GM12875 (cell line): ENCODE data around the gene JHY.
A peak's percentile ranks its signal among the peaks of the same experiment; 100 is the strongest.

ENCODE experiments used
- H3K4me3 ChIP-seq: one replicate; pipeline ENCODE4 v1.5.1; 2011; ENCODE audit warnings: low read depth, low read length, control low read depth
- TF ChIP-seq, protein P1 (sequence below): IDR thresholded peaks from 2 replicates; pipeline ENCODE4 v1.5.1; 2011; ENCODE audit warnings: low read depth, mild to moderate bottlenecking, control low read depth, inconsistent platforms, low read length, moderate library complexity, borderline replicate concordance; ENCODE audit not compliant: insufficient read depth

The JHY gene

DNA sequence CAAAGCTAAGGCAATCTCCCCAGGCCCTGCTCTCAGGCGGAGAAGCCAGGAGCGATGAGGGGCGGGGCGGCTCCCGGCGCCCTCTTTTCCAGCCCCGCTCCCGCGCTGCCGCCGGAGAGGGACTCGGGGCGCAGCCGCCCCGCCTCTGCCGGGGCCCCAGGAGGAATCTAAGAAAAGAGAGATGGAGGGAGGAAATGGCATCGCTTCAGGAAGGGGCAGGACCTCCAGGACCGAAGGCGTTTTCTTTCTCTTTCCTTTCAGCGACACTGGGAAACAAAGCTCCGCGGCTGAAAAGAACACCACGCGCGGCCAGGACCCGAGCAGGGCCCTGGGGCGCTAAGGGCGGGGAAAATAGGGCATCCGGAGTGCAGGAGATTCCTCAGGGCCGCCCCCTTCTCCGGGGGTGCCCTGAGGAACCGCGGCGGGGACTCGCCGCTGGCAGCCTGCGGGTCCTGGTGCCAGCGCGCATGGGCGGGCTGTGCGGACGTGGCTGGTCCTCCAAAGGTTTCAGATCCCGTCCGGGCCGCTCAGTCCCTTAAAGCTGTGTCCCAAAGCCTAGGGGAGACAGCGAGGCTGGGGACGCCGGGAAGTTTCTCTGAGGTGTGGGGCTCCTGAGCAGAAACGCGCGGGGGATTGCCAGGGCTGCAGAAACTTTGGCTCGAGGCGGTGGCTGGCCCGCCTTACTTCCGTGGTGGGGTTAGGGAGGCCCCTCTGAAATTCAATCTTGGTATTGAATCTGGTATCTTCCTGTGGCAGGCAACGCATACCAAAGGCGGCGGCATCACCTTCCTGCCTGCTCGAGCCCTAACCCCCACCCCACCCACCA, 101.8 kb downstream of the JHY start:
- TF ChIP-seq, protein P1, sequence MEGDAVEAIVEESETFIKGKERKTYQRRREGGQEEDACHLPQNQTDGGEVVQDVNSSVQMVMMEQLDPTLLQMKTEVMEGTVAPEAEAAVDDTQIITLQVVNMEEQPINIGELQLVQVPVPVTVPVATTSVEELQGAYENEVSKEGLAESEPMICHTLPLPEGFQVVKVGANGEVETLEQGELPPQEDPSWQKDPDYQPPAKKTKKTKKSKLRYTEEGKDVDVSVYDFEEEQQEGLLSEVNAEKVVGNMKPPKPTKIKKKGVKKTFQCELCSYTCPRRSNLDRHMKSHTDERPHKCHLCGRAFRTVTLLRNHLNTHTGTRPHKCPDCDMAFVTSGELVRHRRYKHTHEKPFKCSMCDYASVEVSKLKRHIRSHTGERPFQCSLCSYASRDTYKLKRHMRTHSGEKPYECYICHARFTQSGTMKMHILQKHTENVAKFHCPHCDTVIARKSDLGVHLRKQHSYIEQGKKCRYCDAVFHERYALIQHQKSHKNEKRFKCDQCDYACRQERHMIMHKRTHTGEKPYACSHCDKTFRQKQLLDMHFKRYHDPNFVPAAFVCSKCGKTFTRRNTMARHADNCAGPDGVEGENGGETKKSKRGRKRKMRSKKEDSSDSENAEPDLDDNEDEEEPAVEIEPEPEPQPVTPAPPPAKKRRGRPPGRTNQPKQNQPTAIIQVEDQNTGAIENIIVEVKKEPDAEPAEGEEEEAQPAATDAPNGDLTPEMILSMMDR = no peak
- H3K4me3 ChIP-seq = peak overlapping the region; percentile 38

DNA sequence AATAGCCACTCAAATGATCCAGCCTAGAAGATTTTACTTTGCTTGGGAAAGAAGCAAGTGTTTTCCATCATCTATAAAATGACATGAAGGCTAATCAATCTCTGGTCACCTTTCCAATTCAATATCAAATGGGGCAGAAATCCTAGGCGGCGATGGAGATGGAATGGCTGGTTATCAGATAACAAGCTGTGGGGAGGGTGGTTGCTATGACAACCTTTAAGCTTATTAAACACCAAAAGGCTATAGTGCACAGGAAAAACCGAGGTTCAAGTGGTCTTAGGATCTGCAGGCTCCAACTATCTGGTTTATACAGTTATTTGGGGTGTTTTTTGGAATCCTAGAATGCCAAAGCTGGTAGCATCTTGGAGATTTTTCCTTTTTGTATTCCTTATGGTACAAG, 113.0 kb downstream of the JHY start:
- no peak overlapping the region for H3K4me3 ChIP-seq
- TF ChIP-seq, protein P1 = no peak

DNA sequence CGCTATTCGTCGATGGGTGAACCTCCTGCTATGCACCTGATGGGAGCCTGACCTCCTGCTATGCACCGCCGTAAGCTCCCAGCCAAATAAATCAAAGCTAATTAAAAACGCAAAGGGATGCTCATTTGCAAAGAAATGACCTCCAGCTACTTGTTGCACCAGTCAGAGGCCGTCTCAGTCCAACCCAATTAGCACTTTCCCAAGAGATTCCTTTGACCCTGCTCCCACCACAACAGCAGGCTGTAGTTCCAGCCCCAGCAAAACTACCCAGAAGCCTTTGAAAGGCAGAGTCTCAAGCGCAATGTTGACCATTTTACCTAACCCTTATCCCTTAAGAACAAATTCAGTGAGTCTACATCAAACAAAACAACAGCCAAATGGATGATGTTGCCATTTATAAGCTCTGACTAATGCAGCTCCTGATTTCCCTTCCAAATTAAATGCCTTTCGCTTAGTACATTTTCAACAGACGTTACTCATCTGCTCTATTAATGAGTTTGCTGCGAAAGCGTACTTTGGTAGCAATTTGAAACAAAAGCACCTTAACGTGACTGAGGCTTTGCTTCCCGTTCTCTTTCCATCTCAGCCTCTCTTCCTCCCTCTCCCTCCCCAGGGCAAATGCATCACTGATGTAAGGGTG, 116.3 kb downstream of the JHY start:
- TF ChIP-seq, protein P1 = no peak
- H3K4me3 ChIP-seq = no peak overlapping the region

DNA sequence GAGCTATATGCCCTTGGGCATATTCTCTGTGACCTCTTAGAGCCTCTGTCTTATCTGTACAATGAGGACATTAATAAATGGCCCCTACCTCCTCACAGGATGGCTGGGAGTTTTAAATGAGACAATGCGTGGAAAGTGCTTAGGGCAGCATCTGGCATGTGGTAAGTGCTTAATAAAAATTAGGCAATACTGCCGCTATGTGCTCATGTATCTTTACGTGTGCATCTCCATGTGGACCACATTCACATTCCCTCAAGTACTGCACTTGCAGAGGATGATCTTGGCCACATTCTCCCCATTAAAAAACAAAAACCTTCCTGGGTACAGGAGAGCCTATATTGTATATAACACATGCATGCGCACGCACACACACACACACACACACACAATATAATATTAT, 118.2 kb downstream of the JHY start:
- no peak overlapping the region for H3K4me3 ChIP-seq
- TF ChIP-seq, protein P1 = no peak

DNA sequence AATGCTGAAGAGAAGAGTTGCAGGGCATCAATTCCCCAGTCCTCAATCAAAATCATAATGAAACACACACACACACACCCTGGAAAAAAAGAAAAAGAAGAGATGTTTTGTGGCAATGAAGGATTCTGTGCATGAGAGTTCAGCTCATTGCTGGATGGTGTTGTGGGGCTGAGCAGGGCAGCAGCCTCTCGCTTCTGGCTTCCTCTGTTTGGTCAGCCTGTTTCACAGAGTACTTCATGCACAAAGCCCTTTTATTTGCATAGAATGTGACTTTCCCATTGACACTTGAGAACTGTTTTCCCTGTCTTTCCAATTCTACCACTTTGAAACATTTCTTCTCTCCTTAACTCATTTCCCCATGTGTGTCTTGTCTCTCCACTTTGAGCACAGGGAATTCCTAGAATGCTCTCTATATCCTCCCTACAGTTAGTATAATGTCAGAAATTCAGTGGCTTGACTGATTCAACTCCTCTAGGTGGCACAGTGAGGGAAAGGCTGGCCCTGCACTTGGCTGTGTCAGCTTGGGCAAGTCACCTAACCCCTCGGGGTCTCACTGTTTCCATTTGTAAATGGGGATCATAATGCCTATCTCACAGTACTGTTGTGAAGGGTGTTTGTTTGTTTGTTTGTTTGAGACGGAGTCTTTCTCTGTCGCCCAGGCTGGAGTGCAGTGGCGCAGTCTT, 124.4 kb downstream of the JHY start:
- TF ChIP-seq, protein P1 = no peak
- no peak overlapping the region for H3K4me3 ChIP-seq
